ENCODE measurements around the gene RAD51AP1. TPM values are rescaled to one million over a fixed set of nuclear protein-coding genes. Genes with fewer than 3 reads are reported as not detected.
A peak's percentile ranks its signal among the peaks of the same experiment; 100 is the strongest.

The RAD51AP1 gene
- total RNA-seq, 1 donor from 2014 or later = 48.2 TPM

GRCh38 chr12:4584896-4585295 lies 46.2 kb downstream of the RAD51AP1 start:
- Mint-ChIP-seq H3K4me1 (peaks cover 18% of the 10 kb centered on the region), H3K9me3 (peaks cover 5% of the 10 kb centered on the region), H3K27me3 (ENCODE audit: low read depth) (no peaks in the 10 kb centered on the region), H3K27ac (ENCODE audit: unreplicated experiment) (no peak overlapping the region), H3K4me3 (no peak overlapping the region), H3K36me3 (ENCODE audit: low read depth) (peaks cover 2% of the 10 kb centered on the region)
- TF ChIP-seq, protein P1, sequence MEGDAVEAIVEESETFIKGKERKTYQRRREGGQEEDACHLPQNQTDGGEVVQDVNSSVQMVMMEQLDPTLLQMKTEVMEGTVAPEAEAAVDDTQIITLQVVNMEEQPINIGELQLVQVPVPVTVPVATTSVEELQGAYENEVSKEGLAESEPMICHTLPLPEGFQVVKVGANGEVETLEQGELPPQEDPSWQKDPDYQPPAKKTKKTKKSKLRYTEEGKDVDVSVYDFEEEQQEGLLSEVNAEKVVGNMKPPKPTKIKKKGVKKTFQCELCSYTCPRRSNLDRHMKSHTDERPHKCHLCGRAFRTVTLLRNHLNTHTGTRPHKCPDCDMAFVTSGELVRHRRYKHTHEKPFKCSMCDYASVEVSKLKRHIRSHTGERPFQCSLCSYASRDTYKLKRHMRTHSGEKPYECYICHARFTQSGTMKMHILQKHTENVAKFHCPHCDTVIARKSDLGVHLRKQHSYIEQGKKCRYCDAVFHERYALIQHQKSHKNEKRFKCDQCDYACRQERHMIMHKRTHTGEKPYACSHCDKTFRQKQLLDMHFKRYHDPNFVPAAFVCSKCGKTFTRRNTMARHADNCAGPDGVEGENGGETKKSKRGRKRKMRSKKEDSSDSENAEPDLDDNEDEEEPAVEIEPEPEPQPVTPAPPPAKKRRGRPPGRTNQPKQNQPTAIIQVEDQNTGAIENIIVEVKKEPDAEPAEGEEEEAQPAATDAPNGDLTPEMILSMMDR (conservative IDR thresholded peaks at IDR 0.05) = no peak
- DNase-seq (ENCODE audit: low read depth, low spot score) = no peak

DNA sequence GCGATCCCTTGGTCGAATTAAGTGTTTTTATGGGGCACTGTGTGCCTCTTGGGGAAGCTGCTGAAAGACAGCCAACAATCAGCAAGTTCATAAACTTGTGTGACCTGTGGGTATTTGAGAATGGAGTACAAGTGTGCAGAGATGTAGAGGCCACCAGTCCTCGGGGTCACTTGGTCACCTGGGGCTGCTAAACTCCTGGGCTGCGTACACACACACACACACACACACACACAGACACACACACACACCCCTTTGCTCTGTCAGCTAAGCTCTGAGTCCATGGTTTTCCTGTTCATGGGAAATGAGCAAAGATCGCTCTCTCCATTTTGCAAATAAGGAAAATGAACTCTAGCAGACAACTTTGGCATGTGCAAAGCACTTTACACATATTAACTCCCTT lies 47.8 kb downstream of the RAD51AP1 start:
- Mint-ChIP-seq H3K4me1 (peaks cover 7% of the 10 kb centered on the region), H3K27me3 (ENCODE audit: low read depth) (no peaks in the 10 kb centered on the region), H3K9me3 (peaks cover 5% of the 10 kb centered on the region), H3K27ac (ENCODE audit: unreplicated experiment) (peak overlapping the region; percentile 20), H3K4me3 (no peak overlapping the region), H3K36me3 (ENCODE audit: low read depth) (peaks cover 2% of the 10 kb centered on the region)
- TF ChIP-seq, protein P1 (conservative IDR thresholded peaks at IDR 0.05) = no peak
- no peak for DNase-seq (ENCODE audit: low read depth, low spot score)

- peaks cover 7% of the 10 kb centered on the region for H3K4me1 Mint-ChIP-seq
- H3K27ac Mint-ChIP-seq (ENCODE audit: unreplicated experiment) = no peak overlapping the region
- no peak for DNase-seq (ENCODE audit: low read depth, low spot score)
- TF ChIP-seq, protein P1 (conservative IDR thresholded peaks at IDR 0.05) = no peak
- H3K4me3 Mint-ChIP-seq = no peak overlapping the region
- peaks cover 2% of the 10 kb centered on the region for H3K36me3 Mint-ChIP-seq (ENCODE audit: low read depth)
- H3K9me3 Mint-ChIP-seq = peaks cover 5% of the 10 kb centered on the region
- H3K27me3 Mint-ChIP-seq (ENCODE audit: low read depth) = no peaks in the 10 kb centered on the region
These were observed 48.4 kb downstream of the RAD51AP1 start for GRCh38 chr12:4587108-4587507.

DNA sequence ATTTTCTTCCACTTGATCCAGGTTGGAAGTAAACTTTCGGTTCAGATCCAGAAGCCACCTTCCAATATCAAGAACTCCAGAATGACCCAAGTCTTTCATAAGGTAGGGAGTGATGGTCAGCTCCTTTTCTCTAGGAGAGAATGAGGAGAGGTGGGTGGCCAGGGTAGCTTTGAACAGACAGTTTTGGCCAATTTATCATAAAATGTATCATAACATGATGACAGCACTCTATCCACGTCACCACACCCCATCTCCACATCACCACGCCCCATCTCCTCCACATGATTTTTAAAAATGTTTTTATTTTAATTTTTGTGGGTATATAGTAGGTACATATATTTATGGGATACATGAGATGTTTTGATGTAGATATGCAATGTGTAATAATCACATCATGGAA lies 50.2 kb downstream of the RAD51AP1 start:
- Mint-ChIP-seq H3K27me3 (ENCODE audit: low read depth) (no peaks in the 10 kb centered on the region), H3K9me3 (peaks cover 5% of the 10 kb centered on the region), H3K4me3 (no peak overlapping the region), H3K4me1 (peaks cover 14% of the 10 kb centered on the region), H3K27ac (ENCODE audit: unreplicated experiment) (no peak overlapping the region), H3K36me3 (ENCODE audit: low read depth) (peaks cover 2% of the 10 kb centered on the region)
- TF ChIP-seq, protein P1 (conservative IDR thresholded peaks at IDR 0.05) = no peak
- DNase-seq (ENCODE audit: low read depth, low spot score) = no peak

DNA sequence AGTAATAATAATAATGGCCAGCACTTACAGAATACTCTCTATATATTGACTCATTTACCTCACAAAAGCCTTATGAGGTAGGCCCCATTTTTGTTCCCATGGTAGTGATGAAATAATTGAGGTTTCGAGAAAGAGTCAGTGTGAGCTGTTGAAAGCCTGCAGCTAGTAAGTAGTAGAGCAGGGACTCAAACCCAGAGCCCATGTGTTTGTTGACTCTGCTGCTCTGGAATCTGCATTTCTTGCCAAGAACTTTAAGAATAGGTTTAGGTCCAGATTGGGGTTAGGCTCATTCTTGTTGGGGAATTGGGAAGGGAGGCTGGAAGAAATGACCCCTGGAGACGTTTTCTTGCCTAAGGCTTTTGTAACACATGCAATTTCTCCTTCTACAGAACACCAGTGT lies 51.3 kb downstream of the RAD51AP1 start:
- peaks cover 2% of the 10 kb centered on the region for H3K36me3 Mint-ChIP-seq (ENCODE audit: low read depth)
- no peaks in the 10 kb centered on the region for H3K27me3 Mint-ChIP-seq (ENCODE audit: low read depth)
- no peak for DNase-seq (ENCODE audit: low read depth, low spot score)
- no peak overlapping the region for H3K4me3 Mint-ChIP-seq
- peaks cover 5% of the 10 kb centered on the region for H3K9me3 Mint-ChIP-seq
- H3K27ac Mint-ChIP-seq (ENCODE audit: unreplicated experiment) = no peak overlapping the region
- peaks cover 14% of the 10 kb centered on the region for H3K4me1 Mint-ChIP-seq
- TF ChIP-seq, protein P1 (conservative IDR thresholded peaks at IDR 0.05) = no peak

Measured in neural crest cell (in vitro differentiated cells).